SU-DHL-6 (cell line): ENCODE results near the gene PLEKHA8.

Source experiments
- EZH2phosphoT487 ChIP-seq: fragments of 200-600 bp; sonication (generic), shearing (Covaris generic); conservative IDR thresholded peaks from 2 replicates; pipeline ENCODE4 v1.6.1; 2018; ENCODE audit warnings: mild to moderate bottlenecking, antibody characterized with exemption, low read length, moderate library complexity, mixed read lengths
- TF ChIP-seq, protein P1 (sequence below): fragments of 200-600 bp; sonication (generic); IDR thresholded peaks from one replicate; pipeline ENCODE4 v1.5.1; 2017; ENCODE audit warnings: antibody characterized with exemption, mild to moderate bottlenecking, low read length, moderate library complexity; ENCODE audit not compliant: insufficient read depth, poor library complexity, severe bottlenecking

DNA sequence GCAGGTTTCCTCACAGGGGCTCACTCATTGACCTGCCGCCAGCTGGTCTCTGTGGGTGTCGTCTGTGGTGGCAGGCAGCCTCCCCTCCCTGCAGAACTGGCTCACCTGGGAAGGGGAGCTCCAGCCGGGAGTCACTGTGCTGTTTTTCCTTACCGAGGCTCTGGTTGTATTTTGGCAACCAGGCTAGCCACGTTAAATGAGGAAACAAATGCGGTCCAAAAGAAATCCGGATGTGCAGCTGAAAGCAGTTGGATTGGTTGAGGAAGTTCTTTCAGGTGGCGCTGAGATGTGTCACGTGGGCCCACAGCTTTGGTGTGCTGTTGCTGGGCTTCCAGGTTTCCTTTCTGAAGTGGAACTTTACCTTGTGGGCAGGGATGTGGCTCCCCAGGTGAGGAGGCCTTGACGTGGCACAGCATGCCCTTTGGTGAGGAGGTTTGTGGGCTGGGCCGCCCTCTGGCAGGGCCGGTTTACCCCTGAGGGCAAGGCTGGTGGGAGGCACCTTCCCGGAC is 120.8 kb downstream of the PLEKHA8 start:
- TF ChIP-seq, protein P1, sequence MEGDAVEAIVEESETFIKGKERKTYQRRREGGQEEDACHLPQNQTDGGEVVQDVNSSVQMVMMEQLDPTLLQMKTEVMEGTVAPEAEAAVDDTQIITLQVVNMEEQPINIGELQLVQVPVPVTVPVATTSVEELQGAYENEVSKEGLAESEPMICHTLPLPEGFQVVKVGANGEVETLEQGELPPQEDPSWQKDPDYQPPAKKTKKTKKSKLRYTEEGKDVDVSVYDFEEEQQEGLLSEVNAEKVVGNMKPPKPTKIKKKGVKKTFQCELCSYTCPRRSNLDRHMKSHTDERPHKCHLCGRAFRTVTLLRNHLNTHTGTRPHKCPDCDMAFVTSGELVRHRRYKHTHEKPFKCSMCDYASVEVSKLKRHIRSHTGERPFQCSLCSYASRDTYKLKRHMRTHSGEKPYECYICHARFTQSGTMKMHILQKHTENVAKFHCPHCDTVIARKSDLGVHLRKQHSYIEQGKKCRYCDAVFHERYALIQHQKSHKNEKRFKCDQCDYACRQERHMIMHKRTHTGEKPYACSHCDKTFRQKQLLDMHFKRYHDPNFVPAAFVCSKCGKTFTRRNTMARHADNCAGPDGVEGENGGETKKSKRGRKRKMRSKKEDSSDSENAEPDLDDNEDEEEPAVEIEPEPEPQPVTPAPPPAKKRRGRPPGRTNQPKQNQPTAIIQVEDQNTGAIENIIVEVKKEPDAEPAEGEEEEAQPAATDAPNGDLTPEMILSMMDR, result no peak
- TF ChIP-seq EZH2phosphoT487, result no peak
